Body of pancreas (tissue), 4 donors: ENCODE results near the gene RTL1.

ENCODE experiments used
- POLR2A ChIP-seq, 3 donors: fragments of 450-650 bp; IDR thresholded peaks; one replicate each; pipeline ENCODE4 v1.6.1; 2016; ENCODE audit warnings: antibody characterized with exemption in 3 of 3, mild to moderate bottlenecking in 2 of 3
- TF ChIP-seq, protein P1 (sequence below), 7 experiments: fragments of 450-650 bp in 4 of 7; fragments of 200-600 bp in 3 of 7; sonication (generic) in 3 of 7; IDR thresholded peaks; one replicate each; pipeline ENCODE4 v1.5.1; 2016 to 2019; ENCODE audit warnings: antibody characterized with exemption in 7 of 7

GRCh38 chr14:100901391-100902183, 1.9 kb downstream of the RTL1 start:
- no peak for TF ChIP-seq POLR2A (IDR thresholded peaks at IDR 0.05)
- TF ChIP-seq, protein P1, sequence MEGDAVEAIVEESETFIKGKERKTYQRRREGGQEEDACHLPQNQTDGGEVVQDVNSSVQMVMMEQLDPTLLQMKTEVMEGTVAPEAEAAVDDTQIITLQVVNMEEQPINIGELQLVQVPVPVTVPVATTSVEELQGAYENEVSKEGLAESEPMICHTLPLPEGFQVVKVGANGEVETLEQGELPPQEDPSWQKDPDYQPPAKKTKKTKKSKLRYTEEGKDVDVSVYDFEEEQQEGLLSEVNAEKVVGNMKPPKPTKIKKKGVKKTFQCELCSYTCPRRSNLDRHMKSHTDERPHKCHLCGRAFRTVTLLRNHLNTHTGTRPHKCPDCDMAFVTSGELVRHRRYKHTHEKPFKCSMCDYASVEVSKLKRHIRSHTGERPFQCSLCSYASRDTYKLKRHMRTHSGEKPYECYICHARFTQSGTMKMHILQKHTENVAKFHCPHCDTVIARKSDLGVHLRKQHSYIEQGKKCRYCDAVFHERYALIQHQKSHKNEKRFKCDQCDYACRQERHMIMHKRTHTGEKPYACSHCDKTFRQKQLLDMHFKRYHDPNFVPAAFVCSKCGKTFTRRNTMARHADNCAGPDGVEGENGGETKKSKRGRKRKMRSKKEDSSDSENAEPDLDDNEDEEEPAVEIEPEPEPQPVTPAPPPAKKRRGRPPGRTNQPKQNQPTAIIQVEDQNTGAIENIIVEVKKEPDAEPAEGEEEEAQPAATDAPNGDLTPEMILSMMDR (IDR thresholded peaks at IDR 0.05), result no peak
